HG02678 (cell line): Measurements from ENCODE around the gene RNASE11.
A peak's percentile ranks its signal among the peaks of the same experiment; 100 is the strongest.
"Not testable (repeated sequence)": the region's sequence is repeated elsewhere in the genome, so short reads cannot be mapped to it uniquely, and the experiment has no call there.

Experiments used
- ATAC-seq: cut with Tn5 transposase; IDR thresholded peaks from one replicate; pipeline ENCODE4 v1.9.1; 2021; ENCODE audit warnings: mild to moderate bottlenecking, moderate library complexity; ENCODE audit not compliant: unreplicated experiment

The RNASE11 gene

DNA sequence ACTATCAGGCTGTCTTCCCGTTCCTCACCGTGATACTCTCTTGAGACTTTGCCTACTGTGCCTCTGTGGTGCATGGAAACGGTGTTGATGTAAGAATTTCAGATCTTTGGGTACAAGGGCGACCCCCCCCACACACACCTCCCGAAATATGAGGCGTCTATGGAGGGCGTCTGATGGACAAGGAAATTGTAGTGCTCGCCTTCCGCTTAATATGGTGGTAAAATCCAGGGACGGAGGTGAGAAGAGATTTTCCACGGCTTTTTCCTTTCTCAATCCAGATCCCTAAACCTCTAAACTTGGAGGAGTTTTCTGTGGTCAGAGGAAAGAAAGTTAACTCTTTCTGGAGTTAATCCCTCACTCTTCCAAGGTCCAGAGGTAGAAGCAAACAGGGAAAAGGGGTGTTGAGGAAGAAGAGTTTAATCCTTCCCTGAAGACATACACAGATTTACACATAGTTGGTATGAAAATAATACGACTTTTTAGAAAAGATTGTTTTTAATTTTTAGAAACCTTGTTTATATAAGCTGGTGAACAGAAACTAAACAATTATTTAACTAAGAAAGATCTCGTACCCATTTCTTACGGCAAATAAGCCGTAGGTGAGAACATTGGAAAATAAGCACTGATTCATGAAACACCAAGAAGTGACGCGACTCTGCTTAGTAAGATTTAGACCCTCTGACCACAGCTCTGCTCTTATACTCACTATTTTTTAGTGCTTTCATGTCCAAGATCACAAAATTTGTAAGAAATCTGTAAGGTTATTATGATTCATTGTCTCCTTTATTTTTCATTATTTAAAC, 26.4 kb upstream of the RNASE11 start:
- ATAC-seq, result peak; percentile 9

GRCh38 chr14:20613094-20614037, 25.6 kb upstream of the RNASE11 start:
- peak; percentile 67 for ATAC-seq

- ATAC-seq, result peak; percentile 20
Measured at GRCh38 chr14:20612403-20612802, 24.6 kb upstream of the RNASE11 start.

- no peak for ATAC-seq
Measured at GRCh38 chr14:20611277-20611676, 23.5 kb upstream of the RNASE11 start.

DNA sequence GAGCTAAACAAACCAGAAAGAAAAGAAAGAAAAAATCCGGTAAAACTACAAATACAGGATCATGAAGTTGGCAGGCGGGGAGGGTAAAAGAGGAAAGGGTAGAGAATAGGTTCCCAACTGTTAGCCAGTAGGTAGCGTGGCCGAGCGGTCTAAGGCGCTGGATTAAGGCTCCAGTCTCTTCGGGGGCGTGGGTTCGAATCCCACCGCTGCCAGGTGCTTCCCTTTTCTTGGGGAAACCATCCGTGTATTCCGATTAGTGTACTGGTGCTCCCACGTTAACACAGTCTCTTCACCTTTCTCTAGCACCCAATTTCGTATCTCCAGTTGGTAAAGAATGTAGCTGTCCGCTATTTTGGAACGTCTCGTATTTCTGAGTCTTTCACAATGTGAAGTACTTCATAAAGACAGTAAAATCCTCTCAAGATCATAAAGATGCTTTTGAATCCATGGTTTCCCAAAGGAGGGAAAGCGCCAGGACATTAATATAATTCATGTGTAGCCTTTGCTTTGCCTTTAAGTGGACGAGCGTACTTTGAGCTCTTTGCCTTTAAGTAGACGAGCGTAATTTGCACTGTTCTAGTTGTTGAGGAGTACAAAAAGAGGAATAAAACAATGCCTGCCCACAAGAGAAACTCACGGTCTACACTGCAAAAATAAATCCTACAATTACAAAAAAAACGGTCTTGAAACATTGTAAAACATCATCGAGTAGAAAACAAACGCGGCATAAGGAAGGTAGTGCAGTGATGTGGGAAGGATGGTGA, 22.4 kb upstream of the RNASE11 start:
- no peak for ATAC-seq

DNA sequence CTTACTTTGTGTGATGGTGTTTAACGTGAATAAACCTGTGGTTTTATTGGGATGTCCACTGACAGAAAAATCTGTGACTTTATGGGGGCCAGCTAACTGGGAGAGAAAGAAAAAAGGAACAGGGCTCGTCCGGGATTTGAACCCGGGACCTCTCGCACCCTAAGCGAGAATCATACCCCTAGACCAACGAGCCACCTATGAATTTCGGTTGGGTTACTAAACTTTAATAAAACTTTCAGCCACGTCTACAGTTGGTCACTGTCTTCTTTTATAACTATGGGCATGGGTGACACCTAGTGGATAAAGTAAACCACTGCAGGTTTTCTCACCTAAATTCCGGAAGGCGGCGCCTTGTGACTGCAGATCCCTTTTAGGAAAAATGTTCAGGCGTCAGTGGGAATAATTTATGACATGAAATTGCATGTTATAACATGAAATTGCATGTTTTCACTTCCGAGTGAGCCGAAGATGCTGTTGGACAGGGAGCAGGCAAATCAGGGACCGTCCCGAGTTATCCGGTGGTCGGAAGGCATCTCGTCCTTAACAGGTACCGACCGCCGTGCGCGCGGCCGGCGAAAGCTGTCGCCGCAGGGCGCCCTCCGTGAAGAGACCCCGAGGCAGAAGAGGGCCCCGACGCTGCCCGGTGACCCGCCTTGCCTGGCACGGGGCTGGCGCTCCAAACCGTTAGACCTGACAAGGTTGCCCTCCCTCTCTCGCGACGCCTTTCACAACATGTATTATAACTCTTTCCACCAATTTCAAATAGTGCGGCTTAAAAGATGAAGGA, 21.6 kb upstream of the RNASE11 start:
- ATAC-seq, result no peak

- ATAC-seq, result no peak
Measured at GRCh38 chr14:20608383-20609110, 20.7 kb upstream of the RNASE11 start.

- ATAC-seq, result no peak
Measured at GRCh38 chr14:20607617-20608016, 19.8 kb upstream of the RNASE11 start.

GRCh38 chr14:20606902-20607242, 19.1 kb upstream of the RNASE11 start:
- ATAC-seq, result no peak

GRCh38 chr14:20606190-20606901, 18.5 kb upstream of the RNASE11 start:
- ATAC-seq, result no peak

- ATAC-seq, result no peak
Measured at GRCh38 chr14:20603813-20604690, 16.3 kb upstream of the RNASE11 start.

GRCh38 chr14:20602583-20602982, 14.8 kb upstream of the RNASE11 start:
- no peak for ATAC-seq

DNA sequence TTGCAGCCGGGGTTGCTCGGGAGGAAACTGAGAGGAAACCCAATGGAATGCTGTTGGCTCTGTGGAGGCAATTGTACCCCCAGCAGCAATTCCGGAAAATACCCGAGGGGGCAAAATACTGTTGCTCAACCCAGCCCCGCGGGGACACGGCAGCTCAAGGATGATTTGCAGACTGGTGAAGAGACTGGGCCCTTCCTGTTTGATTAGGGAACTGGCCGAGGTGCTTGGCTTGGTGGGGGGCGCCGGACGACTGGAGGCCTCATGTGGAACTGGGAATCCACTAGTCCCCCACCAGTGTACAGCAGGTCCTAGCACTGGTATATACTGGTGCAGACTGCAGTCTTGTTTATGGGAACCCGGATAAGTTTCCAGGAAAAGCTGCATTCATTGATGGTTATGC, 13.7 kb upstream of the RNASE11 start:
- ATAC-seq, result no peak

DNA sequence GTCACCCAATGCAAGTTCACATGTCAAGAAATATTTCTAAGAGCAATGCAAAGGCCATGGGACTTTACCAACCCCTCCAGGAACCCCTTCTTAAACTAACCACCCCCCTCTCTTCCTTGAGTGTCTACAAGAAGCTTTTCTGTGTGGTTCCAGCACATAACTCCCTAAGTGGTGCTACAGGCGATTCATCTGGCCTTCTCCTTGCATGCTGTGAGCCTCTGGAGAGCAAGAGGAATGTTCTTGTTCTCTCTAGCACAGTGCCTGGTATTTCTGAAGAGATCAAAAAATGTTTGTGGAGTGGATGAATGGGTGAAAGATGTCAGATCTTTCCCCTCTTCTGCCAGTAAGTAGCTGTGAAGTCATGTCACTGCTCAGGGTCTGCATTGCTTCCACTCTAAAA, 9.3 kb upstream of the RNASE11 start:
- no peak for ATAC-seq

GRCh38 chr14:20595726-20596125, 7.9 kb upstream of the RNASE11 start:
- not testable (repeated sequence) for ATAC-seq

DNA sequence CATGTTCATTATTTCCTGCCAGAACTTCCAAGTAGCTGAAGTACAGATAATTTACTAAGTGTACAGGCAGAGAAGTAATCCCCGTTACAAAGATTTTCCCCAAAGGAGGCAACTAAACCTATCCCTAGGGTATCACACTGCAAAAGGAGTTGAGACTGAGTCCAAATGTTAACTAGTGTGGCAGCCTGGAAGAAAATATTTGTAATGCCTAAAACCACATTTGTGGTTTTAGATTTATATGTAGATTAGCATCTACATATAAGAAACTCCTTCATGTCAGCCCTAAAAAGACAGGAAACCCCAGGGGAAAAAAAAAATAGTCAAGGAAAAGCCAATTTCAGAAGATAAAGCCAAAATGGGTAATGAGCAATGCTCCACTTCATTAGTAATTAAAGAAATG, 4.8 kb upstream of the RNASE11 start:
- ATAC-seq, result no peak

DNA sequence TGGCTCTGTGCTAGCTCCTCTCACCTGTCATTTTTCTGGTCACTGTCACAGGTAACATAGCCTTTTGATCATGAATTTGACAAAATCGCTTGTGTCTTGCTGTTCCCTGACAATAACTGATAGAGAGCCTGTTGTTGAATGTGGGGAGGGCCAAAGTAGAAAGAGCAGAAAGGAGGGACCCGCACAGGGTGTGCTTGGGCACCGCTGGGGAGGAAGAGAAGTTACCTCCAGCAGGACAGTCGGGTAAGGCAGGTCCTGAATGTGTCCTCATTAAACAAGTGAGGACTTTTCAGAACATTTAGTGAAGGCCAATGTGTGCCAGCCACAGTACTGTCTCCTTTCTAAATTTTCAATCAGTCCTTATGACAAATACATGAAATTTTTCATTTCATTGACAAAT, 3.4 kb upstream of the RNASE11 start, which contains the start of gene RNASE12:
TSS of gene RNASE12 (minus strand) at position 142 of the 400 bp plus-strand sequence. CDS start 653 bp downstream, outside the sequence.
- no peak for ATAC-seq

- no peak for ATAC-seq
Measured at GRCh38 chr14:20583908-20584307, 3.9 kb downstream of the RNASE11 start.
